ENCODE data around the gene MAN1A2. TPM values are rescaled to one million over a fixed set of nuclear protein-coding genes. Genes with fewer than 3 reads are reported as not detected.

MAN1A2 gene
- total RNA-seq, 1 experiment from 2014 or later, result 46.5 TPM

- no peak for DNase-seq (ENCODE audit: low read depth)
Observed at GRCh38 chr1:117575586-117576225, 208.5 kb downstream of the MAN1A2 start.

- DNase-seq (ENCODE audit: low read depth), result no peak
Observed at GRCh38 chr1:117576236-117576635, 209.0 kb downstream of the MAN1A2 start.

- no peak for DNase-seq (ENCODE audit: low read depth)
Observed at GRCh38 chr1:117577191-117577885, 210.1 kb downstream of the MAN1A2 start.

- no peak for DNase-seq (ENCODE audit: low read depth)
Observed at GRCh38 chr1:117578466-117578865, 211.2 kb downstream of the MAN1A2 start.

Other genes starting within 250 kb of the MAN1A2 start
- gene TRIM45, start 245.7 kb upstream of the MAN1A2 start, total RNA-seq (2014; rRNA removed; shearing (Covaris generic)), result 3.4 and 7.6 TPM in 2 replicates
- gene VTCN1, start 156.5 kb upstream of the MAN1A2 start, total RNA-seq (2014; rRNA removed; shearing (Covaris generic)), result not detected in 2 replicates
- under 0.01 TPM in 1 of 2 replicates, not detected in the other for gene TENT5C, start 238.6 kb downstream of the MAN1A2 start, total RNA-seq (2014; rRNA removed; shearing (Covaris generic))